Measurements from ENCODE around the gene SPEG.

Gene SPEG

GRCh38 chr2:219399716-219400478 lies 34.7 kb upstream of the SPEG start:
- in situ Hi-C loops (cut with HindIII; ENCODE audit: low sequenced_read_pairs) = loop anchor here (25.0 kb wide), 1 partner anchor 137 kb away; the partner anchor contains the start of genes CHPF and TMEM198
- no peak for TF ChIP-seq CTCF (IDR thresholded peaks at IDR 0.05; ENCODE audit: low read depth, low read length, missing control alignments)
- H3K4me3 ChIP-seq (ENCODE audit: low read depth, low read length) = no peak overlapping the region
- DNase-seq (ENCODE audit: low read depth) = no peak

DNA sequence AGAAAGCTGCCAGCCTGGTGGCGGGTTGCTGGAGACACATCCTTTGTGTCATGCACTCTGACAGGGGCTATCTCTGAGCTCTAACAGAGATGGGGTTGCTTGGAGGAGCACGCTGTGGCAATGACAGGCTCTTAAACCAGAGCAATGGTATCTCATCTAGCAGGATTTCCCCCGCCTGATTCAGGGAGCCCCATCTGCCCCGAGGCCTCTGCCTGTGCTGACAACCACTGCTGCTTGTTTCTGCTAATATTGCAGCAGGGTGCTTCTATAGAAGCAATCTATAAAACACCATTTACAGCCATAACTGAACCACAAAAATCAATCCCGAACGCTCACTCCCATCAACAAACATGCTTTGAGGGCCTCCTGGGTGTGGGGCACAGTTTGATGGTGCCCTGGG lies 34.1 kb upstream of the SPEG start:
- no peak overlapping the region for H3K4me3 ChIP-seq (ENCODE audit: low read depth, low read length)
- no peak for TF ChIP-seq CTCF (IDR thresholded peaks at IDR 0.05; ENCODE audit: low read depth, low read length, missing control alignments)
- DNase-seq (ENCODE audit: low read depth) = no peak
- in situ Hi-C loops (cut with HindIII; ENCODE audit: low sequenced_read_pairs) = loop anchor here (25.0 kb wide), 1 partner anchor 137 kb away; the partner anchor contains the start of genes CHPF and TMEM198

- no peak for TF ChIP-seq CTCF (IDR thresholded peaks at IDR 0.05; ENCODE audit: low read depth, low read length, missing control alignments)
- no peak overlapping the region for H3K4me3 ChIP-seq (ENCODE audit: low read depth, low read length)
- DNase-seq (ENCODE audit: low read depth) = no peak
- in situ Hi-C loops (cut with HindIII; ENCODE audit: low sequenced_read_pairs) = loop anchor here (25.0 kb wide), 1 partner anchor 136 kb away; the partner anchor contains the start of genes CHPF and TMEM198
Measured at GRCh38 chr2:219401606-219402005, 33.0 kb upstream of the SPEG start.

DNA sequence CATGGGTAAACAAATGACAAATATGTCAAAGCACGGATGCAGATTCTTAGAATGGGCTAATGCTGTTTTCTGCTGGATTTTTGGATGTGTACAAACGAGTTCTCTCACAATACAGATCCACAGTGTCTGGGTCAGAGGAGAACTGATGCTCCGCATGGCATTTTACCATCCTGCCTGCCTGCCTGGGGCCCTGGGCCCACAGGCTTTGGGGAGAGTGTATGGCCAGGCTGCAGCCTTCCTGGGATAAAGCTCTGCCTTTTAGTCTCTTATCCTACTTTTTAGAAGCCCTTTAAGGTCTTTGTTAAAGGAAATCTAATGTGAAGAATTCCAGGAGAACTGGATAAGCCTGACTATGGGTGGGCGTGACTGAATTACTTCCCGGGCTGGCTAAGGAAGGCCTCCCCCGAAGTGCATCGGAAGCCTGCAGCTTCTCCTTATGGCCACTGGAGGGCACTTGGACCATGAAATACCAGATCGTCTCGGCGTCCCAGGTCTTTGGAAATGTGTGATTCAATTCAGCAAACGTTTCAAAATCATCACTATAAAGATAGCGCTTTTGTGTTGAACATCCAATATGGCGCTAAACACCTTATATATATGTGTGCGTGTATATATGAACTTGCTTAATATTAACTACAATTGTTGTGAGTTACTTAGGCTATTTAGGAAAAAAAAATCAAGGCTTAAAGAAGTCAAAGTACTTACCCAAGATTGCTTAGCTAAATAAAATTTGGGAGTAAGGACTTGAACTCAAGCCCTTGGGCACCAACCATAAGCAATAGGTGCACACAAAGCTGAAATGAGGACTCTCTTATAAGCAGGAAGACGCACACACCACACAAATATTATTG lies 31.8 kb upstream of the SPEG start:
- DNase-seq (ENCODE audit: low read depth) = peak; percentile 80
- no peak overlapping the region for H3K4me3 ChIP-seq (ENCODE audit: low read depth, low read length)
- TF ChIP-seq CTCF (IDR thresholded peaks at IDR 0.05; ENCODE audit: low read depth, low read length, missing control alignments) = peak; percentile 96
- in situ Hi-C loops (cut with HindIII; ENCODE audit: low sequenced_read_pairs) = loop anchor here (25.0 kb wide), 1 partner anchor 134 kb away; the partner anchor contains the start of genes CHPF and TMEM198

- no peak for DNase-seq (ENCODE audit: low read depth)
- in situ Hi-C loops (cut with HindIII; ENCODE audit: low sequenced_read_pairs) = loop anchor here (25.0 kb wide), 1 partner anchor 133 kb away; the partner anchor contains the start of genes CHPF and TMEM198
- no peak overlapping the region for H3K4me3 ChIP-seq (ENCODE audit: low read depth, low read length)
- TF ChIP-seq CTCF (IDR thresholded peaks at IDR 0.05; ENCODE audit: low read depth, low read length, missing control alignments) = no peak
Measured at GRCh38 chr2:219403861-219404260, 30.8 kb upstream of the SPEG start.

GRCh38 chr2:219404291-219404910 lies 30.2 kb upstream of the SPEG start:
- no peak for DNase-seq (ENCODE audit: low read depth)
- H3K4me3 ChIP-seq (ENCODE audit: low read depth, low read length) = no peak overlapping the region
- in situ Hi-C loops (cut with HindIII; ENCODE audit: low sequenced_read_pairs) = loop anchor here (25.0 kb wide), 1 partner anchor 133 kb away; the partner anchor contains the start of genes CHPF and TMEM198
- TF ChIP-seq CTCF (IDR thresholded peaks at IDR 0.05; ENCODE audit: low read depth, low read length, missing control alignments) = no peak

Data from astrocyte of the cerebellum (primary cell).